Heart left ventricle (tissue), 13 donors: ENCODE results near the gene MAGI1.

Source experiments
- POLR2A ChIP-seq, 2 donors: fragments of 450-650 bp; IDR thresholded peaks; one replicate each; pipeline ENCODE4 v1.6.1; 2017; ENCODE audit warnings: antibody characterized with exemption in 2 of 2, mild to moderate bottlenecking in 2 of 2, moderate library complexity in 2 of 2
- TF ChIP-seq, protein P1 (sequence below), 12 donors: fragments of 200-600 bp; sonication (generic) in 4 of 12; IDR thresholded peaks; one replicate each; pipeline versions ENCODE4 v1.5.0 to v1.8.0; 2018 to 2022; ENCODE audit warnings: antibody characterized with exemption in 12 of 12, mild to moderate bottlenecking in 5 of 12
- donor health status: ischemic (EF 13 %, LVEDD 7.1; RV severe dilation, severe dysfunction).
- donor health status: DM: no; HTN: yes; CAD: no.
- donor health status: DM: no; HTN: no; CAD: no.
- donor health status: ischemic (EF 25% LVEDD 6.9; RV normal size, moderate dysfunction).
- donor health status: ischemic (EF 25% LVEDD 5.7; RV mildly dilated, moderate dysfunction).
- donor health status: ischemic (EF 35%, LVEDD 5.7; RV mildly dilated, moderate dysfunction).
- donor health status: nonischemic (EF 11% LVEDD 7.7; RV severe dilation, severe dysfunction).
- donor health status: DM: yes; HTN: yes; CAD: no.
- donor health status: PGD.
- donor health status: ischemic (EF 29% LVEDD 5.4; RV normal size, mild dysfunction).
- donor health status: nonischemic (EF 23%, LVEDD 6.1; RV moderate dilation, normal function).

DNA sequence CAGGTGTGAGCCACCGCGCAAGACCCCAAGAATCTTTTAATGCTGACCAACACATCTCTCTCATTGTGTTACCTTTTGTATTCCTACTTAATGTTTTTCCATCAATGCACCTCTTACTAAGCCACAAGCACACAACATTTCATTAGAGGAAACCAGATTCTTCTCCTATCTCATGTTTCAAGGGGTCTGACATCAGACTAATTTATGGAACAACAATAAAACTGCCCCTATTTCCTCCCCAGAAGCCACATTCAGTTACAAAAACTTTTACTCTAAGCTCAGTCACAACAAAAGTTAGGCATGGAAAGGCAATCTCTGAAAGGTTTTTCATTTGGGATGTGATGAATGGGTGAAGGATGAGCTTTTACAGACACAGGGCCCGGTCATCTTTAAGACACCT, 251.8 kb downstream of the MAGI1 start:
- no peak for TF ChIP-seq POLR2A (IDR thresholded peaks at IDR 0.05)
- TF ChIP-seq, protein P1, sequence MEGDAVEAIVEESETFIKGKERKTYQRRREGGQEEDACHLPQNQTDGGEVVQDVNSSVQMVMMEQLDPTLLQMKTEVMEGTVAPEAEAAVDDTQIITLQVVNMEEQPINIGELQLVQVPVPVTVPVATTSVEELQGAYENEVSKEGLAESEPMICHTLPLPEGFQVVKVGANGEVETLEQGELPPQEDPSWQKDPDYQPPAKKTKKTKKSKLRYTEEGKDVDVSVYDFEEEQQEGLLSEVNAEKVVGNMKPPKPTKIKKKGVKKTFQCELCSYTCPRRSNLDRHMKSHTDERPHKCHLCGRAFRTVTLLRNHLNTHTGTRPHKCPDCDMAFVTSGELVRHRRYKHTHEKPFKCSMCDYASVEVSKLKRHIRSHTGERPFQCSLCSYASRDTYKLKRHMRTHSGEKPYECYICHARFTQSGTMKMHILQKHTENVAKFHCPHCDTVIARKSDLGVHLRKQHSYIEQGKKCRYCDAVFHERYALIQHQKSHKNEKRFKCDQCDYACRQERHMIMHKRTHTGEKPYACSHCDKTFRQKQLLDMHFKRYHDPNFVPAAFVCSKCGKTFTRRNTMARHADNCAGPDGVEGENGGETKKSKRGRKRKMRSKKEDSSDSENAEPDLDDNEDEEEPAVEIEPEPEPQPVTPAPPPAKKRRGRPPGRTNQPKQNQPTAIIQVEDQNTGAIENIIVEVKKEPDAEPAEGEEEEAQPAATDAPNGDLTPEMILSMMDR (IDR thresholded peaks at IDR 0.05): no peak
